Stimulated activated naive CD8-positive, alpha-beta T cell treated with anti-CD3 and anti-CD28 coated beads, Interleukin-15, amount 100 ng/mL, for 72 hours (primary cell): ENCODE data around the gene SLC15A4.
"Not testable (repeated sequence)": the region's sequence is repeated elsewhere in the genome, so short reads cannot be mapped to it uniquely, and the experiment has no call there.

Source experiments
- ATAC-seq: fragments of 150-1000 bp; cut with Tn5 transposase; 2 replicates; pipeline ENCODE4 v1.10.0; 2021; ENCODE audit warnings: mild to moderate bottlenecking, moderate library complexity
- DNase-seq, 2 donors: peaks; one replicate each; pipeline ENCODE4 v3.0.0; 2021 to 2022
- H3K27ac Mint-ChIP-seq, 2 donors: one replicate each; pipeline ENCODE4 v1.8.0; 2022; ENCODE audit warnings: mild to moderate bottlenecking in 2 of 2, mixed read lengths in 2 of 2, moderate library complexity in 2 of 2
- H3K27me3 Mint-ChIP-seq: one replicate; pipeline ENCODE4 v1.8.0; 2022; ENCODE audit warnings: mixed read lengths
- H3K4me1 Mint-ChIP-seq: one replicate; pipeline ENCODE4 v1.8.0; 2022; ENCODE audit warnings: mild to moderate bottlenecking, mixed read lengths
- H3K4me3 Mint-ChIP-seq, 2 donors: one replicate each; pipeline ENCODE4 v1.8.0; 2022; ENCODE audit warnings: mild to moderate bottlenecking in 2 of 2, mixed read lengths in 2 of 2, moderate library complexity in 1 of 2
- H3K9me3 Mint-ChIP-seq, 2 donors: one replicate each; pipeline ENCODE4 v1.8.0; 2022; ENCODE audit warnings: mixed read lengths in 2 of 2

The SLC15A4 gene

DNA sequence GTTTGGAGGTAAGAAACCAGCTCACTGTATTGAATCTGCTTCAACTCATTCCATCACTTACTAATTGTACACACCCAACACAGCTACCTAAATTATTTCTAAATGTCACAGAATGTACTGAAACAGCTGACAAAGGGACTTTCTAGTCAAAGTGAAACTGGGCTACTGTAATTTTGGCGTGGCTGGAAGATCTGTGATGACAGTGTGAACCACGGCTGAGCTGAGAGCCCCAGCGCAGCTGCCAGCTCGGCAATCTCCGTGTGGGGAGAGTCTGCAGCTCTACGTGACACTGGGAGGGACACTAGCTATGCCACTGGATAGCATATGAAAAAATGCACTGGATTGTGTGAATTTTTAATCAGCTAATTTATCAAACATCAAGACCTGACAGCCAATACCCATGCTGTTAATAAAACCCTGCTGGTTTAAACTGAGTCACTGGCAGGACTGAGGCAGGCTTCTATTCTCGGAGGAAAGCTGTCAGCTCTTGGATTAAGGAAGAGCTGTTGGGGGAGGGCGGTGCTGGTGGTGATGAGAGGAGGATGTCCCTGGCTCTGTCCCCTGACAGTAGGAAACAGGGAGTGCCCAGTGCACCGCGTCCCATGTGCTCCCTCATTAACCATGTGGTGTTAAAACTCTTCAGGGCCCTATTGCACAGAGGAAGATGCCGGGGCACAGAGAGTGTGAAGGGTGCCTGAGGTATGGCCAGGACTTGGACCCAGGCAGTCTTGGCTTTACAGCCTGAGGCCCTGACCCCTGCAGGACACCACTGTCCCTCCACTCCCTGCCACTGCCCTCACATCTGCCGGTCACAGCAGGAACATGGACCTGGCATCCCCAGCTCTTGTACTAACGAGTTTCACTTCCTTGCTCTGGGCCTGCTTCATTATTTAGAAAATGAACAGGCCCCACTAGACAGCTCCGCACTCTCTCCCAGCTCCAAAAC lies 13.3 kb downstream of the SLC15A4 start:
- ATAC-seq (peak; percentile 92), DNase-seq (peak in 1 of 2 donors; percentile 54)
- no peaks in the 10 kb centered on the region for H3K9me3 Mint-ChIP-seq
- peaks cover 51% of the 10 kb centered on the region for H3K4me1 Mint-ChIP-seq
- peak overlapping the region; percentile 57 to 97 for H3K27ac Mint-ChIP-seq
- H3K4me3 Mint-ChIP-seq = peak overlapping the region in 1 of 2 donors; percentile 21
- no peaks in the 10 kb centered on the region for H3K27me3 Mint-ChIP-seq

DNA sequence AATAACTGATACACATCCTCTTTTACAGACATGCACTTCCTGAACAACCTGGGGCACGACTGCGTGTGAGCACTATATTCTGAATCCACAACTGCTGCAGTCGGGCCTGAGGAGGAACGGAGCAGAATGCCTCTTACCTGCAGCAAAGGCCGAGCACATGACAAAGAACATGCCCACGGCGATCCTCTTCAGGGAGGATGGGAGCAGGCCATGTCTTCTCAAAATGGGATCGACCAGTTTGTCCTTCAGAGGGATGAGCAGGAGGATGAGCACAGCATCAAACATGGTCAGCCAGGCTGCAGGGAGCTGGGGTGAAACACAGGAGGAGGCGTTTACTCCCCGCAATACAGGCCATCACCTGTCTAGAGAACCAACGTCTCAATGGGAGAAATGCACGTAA lies 15.1 kb downstream of the SLC15A4 start:
- H3K9me3 Mint-ChIP-seq = no peaks in the 10 kb centered on the region
- peaks cover 36% of the 10 kb centered on the region for H3K4me1 Mint-ChIP-seq
- H3K4me3 Mint-ChIP-seq = no peak overlapping the region
- no peak for ATAC-seq
- DNase-seq = no peak
- H3K27ac Mint-ChIP-seq = no peak overlapping the region
- H3K27me3 Mint-ChIP-seq = no peaks in the 10 kb centered on the region

DNA sequence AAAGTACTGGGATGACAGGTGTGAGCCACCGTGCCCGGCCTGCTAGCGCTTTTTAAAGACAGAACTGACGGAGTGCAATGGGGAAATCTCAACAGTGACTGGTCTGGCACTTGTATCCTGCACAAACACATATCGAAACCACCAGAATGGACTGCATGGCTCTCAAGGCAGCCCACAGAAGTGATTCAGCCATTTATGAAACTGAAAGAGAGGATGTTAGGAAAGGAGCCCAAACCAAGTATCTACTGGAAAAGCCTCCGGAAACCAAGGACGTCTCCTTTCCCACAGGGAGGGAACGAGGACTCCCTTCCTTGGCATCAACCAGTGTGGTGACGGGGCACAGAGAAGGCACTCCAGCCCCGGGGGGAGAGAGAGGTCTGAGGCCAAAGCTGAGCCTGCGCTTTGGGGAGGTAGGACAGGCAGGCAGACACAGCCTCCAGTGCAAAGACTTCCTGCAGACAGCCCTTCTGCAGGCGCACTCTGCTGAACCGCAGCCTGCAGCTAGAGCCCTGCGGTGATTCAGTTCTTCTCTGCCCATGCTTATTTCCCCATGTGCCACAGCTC lies 16.5 kb downstream of the SLC15A4 start:
- no peak overlapping the region for H3K27ac Mint-ChIP-seq
- no peaks in the 10 kb centered on the region for H3K9me3 Mint-ChIP-seq
- peaks cover 35% of the 10 kb centered on the region for H3K4me1 Mint-ChIP-seq
- no peak for ATAC-seq
- H3K4me3 Mint-ChIP-seq = no peak overlapping the region
- DNase-seq = no peak
- H3K27me3 Mint-ChIP-seq = no peaks in the 10 kb centered on the region

DNA sequence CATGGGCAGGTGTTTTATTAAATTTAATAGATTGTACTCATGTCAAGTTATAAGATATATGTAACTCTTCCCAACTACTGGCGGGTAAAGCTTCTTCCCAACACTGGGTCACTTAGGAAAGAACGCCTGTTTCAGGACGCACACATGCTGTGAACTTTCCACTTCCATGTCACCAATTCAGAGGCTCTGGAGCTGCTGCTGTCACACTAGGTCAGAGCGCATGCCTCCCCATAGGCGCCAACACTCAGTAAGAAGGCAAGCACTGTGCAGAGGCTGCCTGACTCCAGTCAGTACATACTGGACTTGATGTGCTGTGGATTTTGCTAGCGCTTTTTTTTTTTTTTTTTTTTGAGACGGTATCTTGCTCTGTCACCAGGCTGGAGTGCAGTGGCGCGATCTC lies 17.2 kb downstream of the SLC15A4 start:
- H3K27me3 Mint-ChIP-seq = no peaks in the 10 kb centered on the region
- H3K4me3 Mint-ChIP-seq = no peak overlapping the region
- ATAC-seq (no peak), DNase-seq (no peak)
- H3K4me1 Mint-ChIP-seq = peaks cover 35% of the 10 kb centered on the region
- H3K9me3 Mint-ChIP-seq = no peaks in the 10 kb centered on the region
- no peak overlapping the region for H3K27ac Mint-ChIP-seq

DNA sequence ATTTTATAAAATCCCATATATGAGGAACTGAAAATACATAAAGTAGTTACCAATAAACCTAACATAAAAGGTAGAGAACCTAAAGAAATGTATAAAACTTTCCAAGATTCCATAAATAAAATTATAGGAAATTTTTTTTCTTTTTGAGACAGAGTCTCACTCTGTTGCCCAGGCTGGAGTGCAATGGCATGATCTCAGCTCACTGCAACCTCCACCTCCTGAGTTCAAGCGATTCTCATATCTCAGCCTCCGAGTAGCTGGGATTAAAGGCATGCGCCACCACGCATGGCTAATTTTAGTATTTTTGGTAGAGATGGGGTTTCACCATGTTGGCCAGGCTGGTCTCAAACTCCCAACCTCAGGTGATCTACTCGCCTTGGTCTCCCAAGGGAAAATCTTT lies 18.4 kb downstream of the SLC15A4 start:
- H3K4me3 Mint-ChIP-seq, ATAC-seq, H3K9me3 Mint-ChIP-seq, H3K27ac Mint-ChIP-seq, H3K27me3 Mint-ChIP-seq, DNase-seq: not testable (repeated sequence)
- H3K4me1 Mint-ChIP-seq = peaks cover 25% of the 10 kb centered on the region

DNA sequence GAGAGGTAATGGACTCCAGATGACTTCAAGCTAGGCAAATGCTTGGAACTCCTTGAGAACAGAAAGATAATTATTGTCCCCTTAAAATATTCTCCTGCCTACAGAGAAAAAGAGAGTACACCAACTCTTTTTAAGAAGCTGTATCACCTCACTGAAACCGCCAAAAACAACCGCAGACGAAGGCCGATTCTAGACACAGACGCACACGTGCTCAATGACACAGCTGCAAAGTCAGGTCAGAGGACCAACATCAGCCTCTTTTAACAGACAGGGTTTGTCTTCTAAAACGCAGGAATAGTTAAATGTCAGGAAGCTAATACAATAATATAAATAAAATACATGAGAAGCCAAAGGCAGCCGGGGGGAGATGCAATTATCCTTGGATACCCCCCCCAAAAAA lies 19.0 kb downstream of the SLC15A4 start:
- no peak for ATAC-seq
- Mint-ChIP-seq H3K27ac (no peak overlapping the region), H3K4me1 (peaks cover 18% of the 10 kb centered on the region), H3K27me3 (no peaks in the 10 kb centered on the region), H3K4me3 (no peak overlapping the region), H3K9me3 (no peaks in the 10 kb centered on the region)
- no peak for DNase-seq

DNA sequence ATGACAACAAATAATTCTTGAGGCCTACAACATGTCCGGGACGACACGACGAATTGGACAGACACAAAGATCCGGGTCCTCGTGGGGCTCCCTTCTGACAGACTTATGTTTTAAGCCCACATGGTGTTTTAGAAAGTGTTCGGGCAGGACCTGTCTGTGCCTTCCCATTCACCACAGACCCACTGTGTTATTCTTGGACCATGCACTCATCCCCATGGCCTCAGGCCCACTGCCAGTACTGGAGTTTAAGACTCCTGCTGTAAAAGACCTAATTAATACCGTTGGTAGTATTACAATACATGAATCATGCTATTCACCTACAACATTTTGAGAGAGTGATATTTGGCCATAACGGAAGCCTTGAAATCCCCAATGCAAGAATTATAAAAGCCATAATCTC lies 20.0 kb downstream of the SLC15A4 start:
- Mint-ChIP-seq H3K9me3 (no peaks in the 10 kb centered on the region), H3K27ac (no peak overlapping the region), H3K27me3 (no peaks in the 10 kb centered on the region), H3K4me3 (no peak overlapping the region), H3K4me1 (peaks cover 18% of the 10 kb centered on the region)
- ATAC-seq = no peak
- DNase-seq = no peak

DNA sequence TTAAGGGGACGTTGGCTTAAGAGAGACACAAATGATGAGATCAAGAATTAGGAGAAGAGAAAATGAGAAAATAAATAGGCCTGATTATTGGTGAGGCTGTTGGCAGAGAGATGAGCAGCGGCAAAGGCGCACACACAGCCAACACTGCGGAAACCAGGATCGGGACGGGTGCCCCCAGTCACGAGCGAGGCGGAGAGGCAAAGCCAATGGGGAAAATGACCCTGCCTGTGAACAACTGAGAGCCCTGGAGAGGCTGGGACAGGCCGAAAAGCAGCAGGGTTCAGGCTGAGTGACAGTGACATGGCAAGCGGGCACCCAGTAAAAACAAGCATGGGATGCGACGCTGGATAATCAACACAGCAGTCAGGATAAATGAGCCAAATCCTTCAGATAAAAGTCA lies 21.0 kb downstream of the SLC15A4 start:
- no peak for DNase-seq
- no peaks in the 10 kb centered on the region for H3K9me3 Mint-ChIP-seq
- peaks cover 22% of the 10 kb centered on the region for H3K4me1 Mint-ChIP-seq
- ATAC-seq = no peak
- H3K27me3 Mint-ChIP-seq = no peaks in the 10 kb centered on the region
- no peak overlapping the region for H3K4me3 Mint-ChIP-seq
- H3K27ac Mint-ChIP-seq = no peak overlapping the region

DNA sequence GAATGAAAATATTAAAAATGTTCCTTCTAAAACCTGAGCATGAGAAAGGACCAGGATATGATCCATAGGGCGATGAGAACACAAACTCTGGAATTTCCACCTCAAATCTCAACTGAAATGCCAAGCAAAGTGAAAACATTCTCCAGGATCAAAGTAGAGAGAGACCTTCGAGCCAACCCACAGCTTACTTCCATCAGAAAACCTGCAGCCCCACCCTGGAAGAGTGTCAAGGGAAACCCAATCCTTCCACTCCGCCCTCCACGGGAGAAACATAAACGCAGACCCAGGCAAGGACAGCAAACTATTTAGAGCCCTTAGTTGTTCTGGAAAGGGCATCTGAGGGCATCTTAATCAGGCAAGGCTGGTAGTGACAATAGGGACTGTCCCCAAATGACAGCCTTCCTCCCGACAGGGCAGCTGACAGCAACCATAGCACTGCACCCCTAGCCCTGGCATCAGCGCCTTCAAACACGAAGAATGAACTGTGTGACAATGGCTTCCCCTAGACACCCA lies 21.8 kb downstream of the SLC15A4 start:
- H3K4me1 Mint-ChIP-seq = peaks cover 28% of the 10 kb centered on the region
- no peaks in the 10 kb centered on the region for H3K9me3 Mint-ChIP-seq
- DNase-seq (no peak), ATAC-seq (no peak)
- no peaks in the 10 kb centered on the region for H3K27me3 Mint-ChIP-seq
- no peak overlapping the region for H3K27ac Mint-ChIP-seq
- no peak overlapping the region for H3K4me3 Mint-ChIP-seq

DNA sequence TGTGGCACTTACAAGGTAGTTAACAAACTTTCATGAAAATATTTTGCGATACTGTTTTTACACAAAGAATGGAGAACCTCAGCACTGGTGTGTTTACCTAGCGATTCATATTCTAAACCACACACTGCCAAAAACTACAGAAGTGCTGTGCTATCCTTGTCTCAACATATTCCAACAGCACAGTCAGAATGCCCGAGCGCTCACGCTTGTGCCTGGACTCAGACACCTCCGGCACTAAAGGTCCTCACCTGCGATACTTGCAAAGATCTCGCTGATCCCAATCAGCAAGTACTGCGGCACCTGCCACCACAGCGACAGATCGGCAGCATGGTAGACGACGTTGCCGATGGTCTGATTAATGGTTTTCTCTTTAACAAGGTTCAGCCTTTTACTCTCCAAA lies 23.2 kb downstream of the SLC15A4 start:
- Mint-ChIP-seq H3K27ac (no peak overlapping the region), H3K27me3 (no peaks in the 10 kb centered on the region), H3K4me1 (peaks cover 41% of the 10 kb centered on the region), H3K9me3 (no peaks in the 10 kb centered on the region), H3K4me3 (no peak overlapping the region)
- ATAC-seq (no peak), DNase-seq (no peak)

DNA sequence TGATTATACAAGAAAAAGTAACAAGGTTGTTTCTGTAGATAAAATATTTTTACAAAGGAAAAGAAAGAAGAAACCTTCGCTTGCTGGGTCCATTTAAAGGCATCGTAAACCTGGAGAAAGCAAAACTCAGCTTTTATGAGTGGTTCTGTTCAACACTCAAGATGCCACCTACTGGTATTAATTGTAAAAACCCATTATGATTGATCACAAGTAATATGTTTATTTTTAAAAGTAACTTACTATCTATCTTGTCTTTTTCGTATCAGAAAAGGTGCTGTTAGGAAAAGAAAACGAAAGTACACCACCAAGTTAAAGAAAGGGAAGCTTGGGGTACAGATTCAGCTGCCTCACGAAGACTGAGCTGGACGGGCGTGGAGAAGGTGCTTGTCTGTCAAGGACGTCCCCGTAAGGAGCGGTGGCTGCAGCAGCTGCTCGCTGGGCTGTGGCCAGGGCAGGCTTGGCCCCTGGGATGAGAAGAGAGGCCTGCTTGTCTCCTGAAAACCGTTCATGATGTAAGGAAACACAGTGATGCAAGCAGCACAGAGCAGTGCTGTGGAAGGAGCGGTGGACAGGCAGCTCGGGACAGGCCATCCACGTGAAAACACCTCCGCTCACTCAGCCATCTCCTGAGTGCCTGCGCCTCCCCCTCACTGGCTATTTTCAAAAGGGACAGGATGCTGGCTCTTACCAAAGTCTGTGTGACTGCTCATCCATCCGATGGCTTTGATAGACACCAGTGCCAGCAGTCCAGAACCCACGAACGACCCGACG lies 25.0 kb downstream of the SLC15A4 start:
- no peak overlapping the region for H3K4me3 Mint-ChIP-seq

DNA sequence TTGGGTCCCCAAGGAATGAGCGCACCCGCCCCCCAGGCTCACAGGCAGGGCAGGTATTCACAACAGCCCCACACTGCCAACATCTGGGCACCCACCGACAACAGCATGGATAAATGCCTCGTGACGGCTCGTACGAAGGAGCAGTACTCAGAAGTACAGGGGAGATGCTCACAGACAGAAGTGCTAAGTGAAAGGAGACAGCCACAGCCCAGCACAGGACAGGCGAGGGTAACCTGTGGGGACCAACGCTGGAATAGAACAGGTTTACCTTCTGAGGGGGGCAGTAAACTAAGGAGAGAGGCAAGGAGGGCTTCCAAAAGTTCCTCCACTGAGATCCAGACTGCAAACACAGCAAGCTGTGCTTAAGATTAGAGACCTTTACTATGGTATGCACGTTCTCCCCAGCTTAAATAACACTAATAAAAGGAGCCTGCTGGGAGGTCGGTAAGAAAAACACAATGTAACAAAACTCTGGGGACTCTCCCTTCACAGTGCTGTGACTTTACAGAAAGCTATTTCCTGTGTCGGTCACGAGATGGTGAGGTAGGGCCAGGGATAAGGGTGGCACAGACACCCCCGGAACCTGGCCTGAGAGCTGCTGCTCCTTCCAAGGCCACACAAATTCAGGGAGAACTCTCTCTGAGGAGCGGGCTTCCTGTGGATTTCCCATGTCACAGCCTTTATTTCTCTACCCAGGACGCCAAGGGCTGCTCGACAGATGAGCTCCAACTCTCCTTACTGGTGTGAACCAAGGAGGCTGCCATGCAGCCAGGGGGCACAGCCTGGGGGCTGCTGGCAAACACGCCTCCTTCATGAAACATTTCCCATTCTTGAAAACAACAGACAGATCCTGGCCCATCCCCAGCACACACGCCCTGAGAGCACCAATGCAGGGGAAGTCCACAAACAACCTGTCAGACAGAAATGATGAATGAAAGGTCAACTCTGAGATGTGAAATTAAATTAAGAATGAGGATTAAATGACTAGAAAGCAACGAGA lies 26.3 kb downstream of the SLC15A4 start:
- DNase-seq = no peak
- Mint-ChIP-seq H3K27ac (peak overlapping the region; percentile 84 to 97), H3K9me3 (no peaks in the 10 kb centered on the region), H3K4me3 (no peak overlapping the region), H3K27me3 (no peaks in the 10 kb centered on the region), H3K4me1 (peaks cover 55% of the 10 kb centered on the region)
- ATAC-seq = peak; percentile 77

More for the DNA sequence above, 25.0 kb downstream of the SLC15A4 start:
- Mint-ChIP-seq H3K27me3 (no peaks in the 10 kb centered on the region), H3K27ac (no peak overlapping the region), H3K4me1 (peaks cover 59% of the 10 kb centered on the region), H3K9me3 (no peaks in the 10 kb centered on the region)
- no peak for ATAC-seq
- DNase-seq = no peak

DNA sequence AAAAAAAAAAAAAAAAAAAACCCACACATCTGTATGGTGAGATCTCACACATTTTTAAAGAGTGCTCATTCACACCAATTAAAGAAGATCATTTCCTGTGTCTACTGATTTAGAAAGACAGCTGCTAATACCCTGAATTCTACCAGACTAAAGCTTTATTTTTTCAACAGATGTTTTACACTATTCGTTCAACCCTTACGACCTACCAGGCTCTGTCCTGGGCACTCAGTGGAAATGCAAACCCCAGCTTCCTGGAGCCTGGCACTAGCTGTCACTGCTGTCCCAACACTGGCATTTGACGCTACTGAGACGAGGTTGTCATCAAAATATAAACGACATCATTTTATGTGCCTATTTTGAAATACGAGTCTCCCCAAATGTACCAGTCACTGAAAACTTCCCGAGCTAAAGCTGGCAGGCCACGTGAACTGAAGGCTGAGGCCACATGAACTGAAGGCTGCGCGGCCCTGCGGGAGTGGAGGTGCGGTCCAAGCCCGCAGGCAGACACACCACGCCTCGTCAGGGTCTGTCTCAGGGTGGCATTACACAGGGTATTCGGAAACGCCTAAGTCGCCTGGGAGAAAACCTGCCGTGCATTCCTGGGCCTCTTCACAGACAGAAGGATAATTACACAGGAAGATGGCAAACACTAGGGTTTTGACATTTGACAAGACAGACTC lies 27.2 kb downstream of the SLC15A4 start:
- ATAC-seq (no peak), DNase-seq (no peak)
- H3K4me1 Mint-ChIP-seq = peaks cover 55% of the 10 kb centered on the region
- H3K27me3 Mint-ChIP-seq = no peaks in the 10 kb centered on the region
- no peaks in the 10 kb centered on the region for H3K9me3 Mint-ChIP-seq
- H3K4me3 Mint-ChIP-seq = no peak overlapping the region
- peak overlapping the region in 1 of 2 donors; percentile 78 for H3K27ac Mint-ChIP-seq
